HG02571 (cell line): ENCODE data around the gene OR5AN1.
"Not testable (repeated sequence)": the region's sequence is repeated elsewhere in the genome, so short reads cannot be mapped to it uniquely, and the experiment has no call there.

Experiments used
- ATAC-seq: cut with Tn5 transposase; IDR thresholded peaks from one replicate; pipeline ENCODE4 v1.9.1; 2021; ENCODE audit warnings: mild to moderate bottlenecking, moderate library complexity; ENCODE audit not compliant: unreplicated experiment

Gene OR5AN1

GRCh38 chr11:59358595-59358994 lies at the start of gene OR5AN1:
Gene OR5AN1, plus strand, starts transcription at chr11:59358895. Its CDS starts 5,564 bp downstream, at chr11:59364459.
- no peak for ATAC-seq

- no peak for ATAC-seq
These were observed 23.7 kb upstream of the OR5AN1 start for GRCh38 chr11:59335001-59335400.

GRCh38 chr11:59336176-59336575 lies 22.5 kb upstream of the OR5AN1 start:
- ATAC-seq, result no peak

- ATAC-seq, result no peak
These were observed 21.8 kb upstream of the OR5AN1 start for GRCh38 chr11:59336931-59337330.

- ATAC-seq, result not testable (repeated sequence)
These were observed 9.0 kb upstream of the OR5AN1 start for GRCh38 chr11:59349657-59350056.

GRCh38 chr11:59355226-59355625 lies 3.5 kb upstream of the OR5AN1 start:
- ATAC-seq, result no peak

GRCh38 chr11:59356561-59356960 lies 2.1 kb upstream of the OR5AN1 start:
- ATAC-seq, result no peak

- no peak for ATAC-seq
These were observed 675 bp upstream of the OR5AN1 start for GRCh38 chr11:59358020-59358419.

- no peak for ATAC-seq
These were observed 6.7 kb downstream of the OR5AN1 start for GRCh38 chr11:59365232-59366018.

GRCh38 chr11:59368238-59369022 lies 9.7 kb downstream of the OR5AN1 start:
- ATAC-seq, result no peak

GRCh38 chr11:59372324-59372723 lies 13.6 kb downstream of the OR5AN1 start:
- not testable (repeated sequence) for ATAC-seq

GRCh38 chr11:59380263-59381059 lies 21.8 kb downstream of the OR5AN1 start:
- peak; percentile 92 for ATAC-seq

- ATAC-seq, result no peak
These were observed 35.5 kb downstream of the OR5AN1 start for GRCh38 chr11:59394186-59394585.

- ATAC-seq, result no peak
These were observed 42.0 kb downstream of the OR5AN1 start for GRCh38 chr11:59400461-59401261.

GRCh38 chr11:59401262-59401552 lies 42.5 kb downstream of the OR5AN1 start:
- no peak for ATAC-seq

- ATAC-seq, result no peak
These were observed 44.9 kb downstream of the OR5AN1 start for GRCh38 chr11:59403546-59403945.

- ATAC-seq, result no peak
These were observed 55.0 kb downstream of the OR5AN1 start for GRCh38 chr11:59413646-59414045.

- no peak for ATAC-seq
These were observed 56.4 kb downstream of the OR5AN1 start for GRCh38 chr11:59415111-59415510.

- ATAC-seq, result no peak
These were observed 57.9 kb downstream of the OR5AN1 start for GRCh38 chr11:59416613-59417012.

- no peak for ATAC-seq
These were observed 58.3 kb downstream of the OR5AN1 start for GRCh38 chr11:59417023-59417422.

- no peak for ATAC-seq
These were observed 59.5 kb downstream of the OR5AN1 start for GRCh38 chr11:59418156-59418555.
